Measurements from ENCODE around the gene GFM2. TPM values are rescaled to one million over a fixed set of nuclear protein-coding genes. Genes with fewer than 3 reads are reported as not detected.
"Not testable (repeated sequence)": the region's sequence is repeated elsewhere in the genome, so short reads cannot be mapped to it uniquely, and the experiment has no call there.

The GFM2 gene
- total and polyA plus RNA-seq, 10 donors = 15.4 to 34.2 (median 20.8) TPM

DNA sequence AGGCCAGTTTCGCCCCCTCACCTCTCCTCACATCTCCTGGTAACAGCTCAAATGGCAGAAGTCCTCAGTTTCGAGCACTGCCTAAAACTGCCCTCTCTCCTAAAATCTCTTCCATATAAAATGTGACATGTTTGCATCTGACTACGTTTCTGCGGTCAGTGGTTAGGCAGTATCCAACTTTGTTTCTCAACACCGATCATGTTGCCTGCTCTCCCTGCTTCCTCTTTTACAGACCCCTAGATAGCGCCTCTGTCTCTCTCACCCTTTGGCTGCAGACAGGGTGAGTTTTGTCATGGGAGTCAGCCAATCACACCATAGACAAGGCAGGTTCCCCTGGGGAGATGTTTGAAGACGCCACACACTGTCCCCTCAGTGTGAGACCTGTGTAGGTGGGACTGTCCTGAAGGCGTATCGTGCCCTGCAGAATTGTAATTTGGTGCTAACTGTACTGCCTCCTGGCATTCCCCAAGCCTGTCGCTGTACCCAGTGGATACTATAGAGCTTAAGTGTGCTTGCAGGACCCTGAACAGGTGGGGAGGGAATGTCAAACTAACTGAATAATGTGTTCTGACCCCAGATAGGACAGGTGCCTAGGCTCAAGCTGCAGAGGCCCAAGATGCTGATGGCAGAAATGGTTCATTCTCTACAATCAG, 80.8 kb downstream of the GFM2 start:
- peaks cover 0 to 25% (median 12%) of the 10 kb centered on the region in 6 donors for H3K36me3 ChIP-seq
- no peaks in the 10 kb centered on the region for H3K9me3 ChIP-seq
- intact Hi-C loops (cut with DNase I; ENCODE audit: low total_unique reads) = no loop called here
- peak overlapping the region; percentile 67 to 93 (median 83) for H3K4me3 ChIP-seq
- TF ChIP-seq POLR2AphosphoS5 (IDR thresholded peaks at IDR 0.05) = peak in 1 of 3 donors; percentile 53
- peak in 1 of 3 donors; percentile 5 for TF ChIP-seq POLR2A (IDR thresholded peaks at IDR 0.05)
- no peak for TF ChIP-seq CTCF (IDR thresholded peaks at IDR 0.05 in 8 of 11, conservative IDR thresholded peaks at IDR 0.05 in 3 of 11)
- peak overlapping the region in 6 of 8 donors; percentile 81 to 95 (median 90) for H3K27ac ChIP-seq
- H3K4me1 ChIP-seq = peaks cover 4 to 34% (median 26%) of the 10 kb centered on the region in 6 donors
- no peaks in the 10 kb centered on the region for H3K27me3 ChIP-seq (replicated peaks in 1 of 7)
- DNase-seq = no peak
- WGBS, 5 donors = 27 to 42% (median 38%) methylated on average over 10 of the region's 10 CpGs

GRCh38 chr5:74684900-74685851, 81.7 kb downstream of the GFM2 start, which contains the start of gene HEXB:
HEXB (plus strand) TSS chr5:74685233; CDS start chr5:74685261, 28 bp downstream.
- WGBS, 5 donors = 4 to 32% (median 5%) methylated on average over 9 to 78 of the region's 78 CpGs
- peak within 1 kb of the TSS; percentile 81 to 95 (median 87) for H3K27ac ChIP-seq
- TF ChIP-seq POLR2A (IDR thresholded peaks at IDR 0.05) = peak in 2 of 3 donors; percentile 14 to 73
- TF ChIP-seq POLR2AphosphoS5 (IDR thresholded peaks at IDR 0.05) = peak; percentile 91 to 96 (median 95)
- peak in 5 of 11 experiments; percentile 13 to 21 (median 19) for TF ChIP-seq CTCF (IDR thresholded peaks at IDR 0.05 in 8 of 11, conservative IDR thresholded peaks at IDR 0.05 in 3 of 11)
- H3K27me3 ChIP-seq (replicated peaks in 1 of 7) = no peaks in the 10 kb centered on the region
- H3K36me3 ChIP-seq = peaks cover 0 to 16% (median 7%) of the 10 kb centered on the region in 6 donors
- intact Hi-C loops (cut with DNase I; ENCODE audit: low total_unique reads) = no loop called here
- peak; percentile 98 for DNase-seq
- peak within 1 kb of the TSS; percentile 67 to 93 (median 83) for H3K4me3 ChIP-seq
- peaks cover 4 to 34% (median 26%) of the 10 kb centered on the region in 6 donors for H3K4me1 ChIP-seq
- H3K9me3 ChIP-seq = no peaks in the 10 kb centered on the region

- no peak for DNase-seq
- no peaks in the 10 kb centered on the region for H3K27me3 ChIP-seq (replicated peaks in 1 of 7)
- WGBS, 5 donors = 72 to 82% (median 75%) methylated on average over 4 of the region's 4 CpGs
- TF ChIP-seq POLR2AphosphoS5 (IDR thresholded peaks at IDR 0.05) = no peak
- no peak for TF ChIP-seq CTCF (IDR thresholded peaks at IDR 0.05 in 8 of 11, conservative IDR thresholded peaks at IDR 0.05 in 3 of 11)
- no peak for TF ChIP-seq POLR2A (IDR thresholded peaks at IDR 0.05)
- no peaks in the 10 kb centered on the region for H3K36me3 ChIP-seq
- no peaks in the 10 kb centered on the region for H3K9me3 ChIP-seq
- intact Hi-C loops (cut with DNase I; ENCODE audit: low total_unique reads) = no loop called here
- H3K4me3 ChIP-seq = no peak overlapping the region
- H3K27ac ChIP-seq = no peak overlapping the region
- peaks cover 0 to 7% (median 1%) of the 10 kb centered on the region in 6 donors for H3K4me1 ChIP-seq
Observed at GRCh38 chr5:74679966-74680365, 87.0 kb downstream of the GFM2 start.

DNA sequence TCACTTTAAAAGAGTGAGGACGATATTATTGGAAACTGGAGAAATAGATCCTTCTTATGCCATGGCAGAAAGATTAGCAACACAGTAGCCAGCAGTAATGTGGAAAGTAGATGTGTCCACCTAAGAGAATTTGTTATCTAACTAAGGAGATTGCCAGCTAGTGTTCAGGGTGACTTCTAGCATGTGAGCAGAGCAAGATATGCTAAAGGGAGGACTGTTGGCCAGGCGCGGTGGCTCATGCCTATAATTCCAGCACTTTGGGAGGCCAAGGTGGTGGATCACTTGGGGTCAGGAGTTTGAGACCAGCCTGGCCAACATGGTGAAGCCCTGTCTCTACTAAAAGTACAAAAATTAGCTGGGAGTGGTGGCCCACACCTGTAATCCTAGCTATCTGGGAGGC, 87.6 kb downstream of the GFM2 start:
- H3K4me1 ChIP-seq; H3K36me3 ChIP-seq; DNase-seq; H3K9me3 ChIP-seq; H3K27me3 ChIP-seq (replicated peaks in 1 of 7); H3K27ac ChIP-seq; intact Hi-C loops (cut with DNase I; ENCODE audit: low total_unique reads); H3K4me3 ChIP-seq: not testable (repeated sequence)
- 86 to 96% (median 90%) methylated on average over 3 of the region's 3 CpGs for WGBS, 5 donors

GRCh38 chr5:74678123-74678522, 88.8 kb downstream of the GFM2 start:
- intact Hi-C loops (cut with DNase I; ENCODE audit: low total_unique reads); H3K4me3 ChIP-seq; H3K27ac ChIP-seq; DNase-seq; H3K9me3 ChIP-seq; H3K4me1 ChIP-seq; H3K27me3 ChIP-seq (replicated peaks in 1 of 7); H3K36me3 ChIP-seq: not testable (repeated sequence)
- whole genome bisulfite sequencing, 5 donors = 77 to 95% (median 94%) methylated on average over 3 of the region's 3 CpGs

DNA sequence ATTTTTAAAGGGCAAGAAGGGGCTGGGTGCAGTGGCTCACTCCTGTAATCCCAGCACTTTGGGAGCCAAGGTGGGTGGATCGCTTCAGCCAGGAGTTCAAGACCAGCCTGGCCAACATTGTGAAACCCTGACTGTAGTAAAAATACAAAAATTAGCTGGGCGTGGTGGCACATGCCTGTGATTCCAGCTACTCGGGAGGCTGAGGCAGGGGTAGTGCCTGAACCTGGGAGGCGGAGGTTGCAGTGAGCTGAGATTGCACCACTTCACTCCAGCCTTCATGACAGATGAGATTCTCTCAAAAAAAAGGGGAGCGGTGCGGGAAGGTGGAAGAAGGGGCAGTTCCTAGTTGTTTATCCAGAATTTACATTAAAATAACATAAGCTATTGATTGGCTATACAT, 90.5 kb downstream of the GFM2 start:
- H3K27me3 ChIP-seq (replicated peaks in 1 of 7); intact Hi-C loops (cut with DNase I; ENCODE audit: low total_unique reads); H3K27ac ChIP-seq; H3K9me3 ChIP-seq; DNase-seq; H3K36me3 ChIP-seq; H3K4me1 ChIP-seq; H3K4me3 ChIP-seq: not testable (repeated sequence)
- 91 to 98% (median 93%) methylated on average over 6 of the region's 6 CpGs for WGBS, 5 donors

Measured in spleen (tissue), 11 donors.